Limb (tissue), 2 donors: Measurements from ENCODE around the gene INVS.
A peak's percentile ranks its signal among the peaks of the same experiment; 100 is the strongest.
"Not testable (repeated sequence)": the region's sequence is repeated elsewhere in the genome, so short reads cannot be mapped to it uniquely, and the experiment has no call there.

Experiments used
- DNase-seq, 2 donors: peaks; one replicate each; pipeline ENCODE4 v3.0.0-alpha.2; 2016; ENCODE audit errors: extremely low spot score in 2 of 2

INVS gene

DNA sequence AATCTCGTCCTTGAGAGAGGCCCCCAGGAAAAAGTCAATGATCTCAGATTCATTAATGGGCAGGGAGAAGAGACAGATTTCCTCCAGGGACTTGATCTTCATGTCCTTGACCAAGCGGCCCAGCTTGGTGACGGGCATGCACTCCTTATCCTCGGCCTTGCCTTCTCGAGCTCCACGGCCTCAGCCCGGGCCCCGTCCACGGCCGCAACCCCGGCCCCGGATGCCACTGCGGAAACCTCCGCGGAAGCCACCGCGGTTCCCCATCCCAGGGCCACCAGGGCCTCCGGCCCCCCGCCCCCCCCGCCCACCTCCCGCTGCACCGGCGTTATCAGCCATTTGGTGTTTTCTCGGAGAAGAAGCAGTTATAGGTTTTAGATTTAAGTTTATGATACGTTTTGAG lies 18.3 kb downstream of the INVS start:
- no peak for DNase-seq

- DNase-seq, result no peak
Measured at GRCh38 chr9:100120286-100120685, 21.2 kb downstream of the INVS start.

DNA sequence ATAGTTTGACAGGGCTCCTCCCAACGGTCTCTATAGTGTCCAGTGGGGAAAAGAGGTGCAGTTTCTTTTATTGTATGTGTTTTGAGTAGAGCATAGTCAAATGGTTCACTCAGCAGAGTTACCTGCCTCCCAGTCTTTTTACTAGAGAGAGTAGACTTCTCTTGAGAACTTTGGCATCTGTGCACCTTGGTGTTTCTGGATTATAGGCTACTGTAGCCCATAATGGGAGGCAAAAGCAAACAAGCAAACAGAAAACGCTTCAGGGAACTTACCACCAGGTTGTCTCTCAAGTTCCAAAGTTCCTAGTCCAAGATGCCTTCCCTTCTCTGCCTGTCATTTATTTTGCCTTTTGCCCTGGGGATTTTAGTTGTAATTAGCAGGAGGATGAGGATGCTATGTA lies 26.2 kb downstream of the INVS start:
- no peak for DNase-seq

DNA sequence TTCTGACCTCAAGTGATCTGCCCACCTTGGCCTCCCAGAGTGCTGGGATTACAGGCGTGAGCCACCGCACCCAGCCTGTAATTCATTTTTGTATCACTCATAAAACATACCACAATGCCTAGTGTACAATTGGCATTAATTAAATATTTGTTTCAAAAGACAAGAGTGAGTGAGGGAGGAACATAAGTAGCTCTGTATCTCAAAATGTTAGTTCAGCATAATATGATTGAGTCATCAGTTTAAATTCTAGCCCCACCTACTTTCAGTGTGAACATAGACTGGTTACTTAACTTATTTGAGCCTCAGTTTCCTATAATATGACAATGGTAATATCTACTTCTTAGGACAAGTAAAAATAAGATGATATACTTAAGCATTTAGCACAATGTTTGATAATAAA lies 26.9 kb downstream of the INVS start:
- no peak for DNase-seq

DNA sequence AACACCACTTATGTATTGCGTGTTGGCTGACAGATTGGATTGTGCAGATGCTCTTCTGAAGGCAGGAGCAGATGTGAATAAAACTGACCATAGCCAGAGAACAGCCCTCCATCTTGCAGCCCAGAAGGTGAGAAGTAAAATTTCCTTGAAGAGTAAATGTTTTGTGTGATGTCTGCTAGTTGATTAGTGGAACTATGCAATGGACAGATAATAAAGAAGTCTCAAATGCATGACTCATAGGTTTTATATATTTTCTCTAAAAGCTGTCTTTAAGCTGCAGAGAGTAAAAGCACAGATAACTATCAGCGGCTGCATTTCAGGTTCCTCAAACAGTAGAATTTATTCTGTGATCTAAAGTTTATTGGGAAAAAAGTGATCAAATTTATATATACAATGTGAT lies 27.4 kb downstream of the INVS start:
- DNase-seq, result no peak

GRCh38 chr9:100129772-100130171 lies 30.7 kb downstream of the INVS start:
- no peak for DNase-seq

DNA sequence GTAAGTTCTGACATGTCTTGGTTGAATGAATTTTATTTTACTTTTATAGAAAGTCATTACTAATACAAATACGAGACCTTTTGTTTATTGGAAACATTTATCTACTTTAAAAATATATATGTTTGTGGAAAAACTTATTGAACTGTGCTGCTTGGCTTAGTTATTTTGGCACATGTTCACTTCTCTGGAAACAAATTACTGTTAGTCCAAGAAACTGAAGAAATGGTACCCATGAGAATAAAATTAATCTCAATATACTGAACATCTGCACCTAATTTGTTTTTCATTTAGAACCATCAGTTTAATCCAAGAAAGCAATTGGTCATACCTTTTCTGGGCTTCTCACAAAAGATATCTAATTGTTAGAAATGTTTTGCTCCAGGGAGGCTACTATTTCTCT lies 32.2 kb downstream of the INVS start:
- DNase-seq, result no peak

GRCh38 chr9:100131875-100132430 lies 32.9 kb downstream of the INVS start:
- DNase-seq, result no peak

DNA sequence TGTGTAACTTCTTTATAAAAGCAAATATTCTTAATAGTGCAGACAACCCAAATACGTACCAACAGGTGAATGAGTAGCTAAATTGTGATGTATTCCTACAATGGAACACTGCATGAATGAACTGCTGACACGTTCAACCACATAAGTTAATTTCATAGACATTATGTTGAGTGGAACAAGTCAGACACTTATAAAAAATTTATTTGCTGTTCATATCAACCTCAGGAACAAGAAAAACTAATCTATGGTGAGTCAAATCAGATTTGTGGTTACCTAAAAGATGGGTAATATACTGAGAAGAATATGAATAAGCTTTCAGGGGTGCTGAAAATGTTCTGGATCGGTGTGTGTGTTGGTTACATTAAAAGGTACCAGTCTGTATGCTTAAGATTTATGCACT lies 35.7 kb downstream of the INVS start:
- no peak for DNase-seq

DNA sequence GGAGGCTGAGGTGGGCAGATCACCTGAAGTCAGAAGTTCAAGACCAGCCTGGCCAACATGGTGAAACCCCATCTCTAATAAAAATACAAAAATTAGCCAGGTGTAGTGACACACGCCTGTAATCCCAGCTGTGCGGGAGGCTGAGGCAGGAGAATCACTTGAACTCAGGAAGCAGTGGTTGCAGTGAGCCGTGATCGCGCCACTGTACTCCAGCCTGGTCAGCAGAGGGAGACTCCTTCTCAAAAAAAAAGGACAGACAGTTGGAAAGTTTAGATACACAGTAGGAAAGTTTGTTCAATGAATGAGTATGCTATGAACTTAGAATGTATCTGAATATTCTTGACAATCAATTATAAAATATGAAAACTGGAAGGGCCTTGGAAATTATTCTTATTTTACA lies 37.8 kb downstream of the INVS start:
- not testable (repeated sequence) for DNase-seq

DNA sequence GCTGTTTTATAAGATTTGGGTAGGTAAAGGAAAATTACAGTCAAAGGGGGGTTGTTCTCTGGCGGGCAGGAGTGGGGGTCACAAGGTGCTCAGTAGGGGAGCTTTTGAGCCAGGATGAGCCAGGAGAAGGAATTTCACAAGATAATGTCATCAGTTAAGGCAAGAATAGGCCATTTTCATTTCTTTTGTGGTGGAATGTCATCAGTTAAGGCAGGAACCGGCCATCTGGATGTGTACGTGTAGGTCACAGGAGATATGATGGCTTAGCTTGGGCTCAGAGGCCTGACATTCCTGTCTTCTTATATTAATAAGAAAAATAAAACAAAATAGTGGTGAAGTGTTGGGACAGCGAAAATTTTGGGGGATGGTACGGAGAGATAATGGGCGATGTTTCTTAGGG lies 41.3 kb downstream of the INVS start:
- not testable (repeated sequence) for DNase-seq

DNA sequence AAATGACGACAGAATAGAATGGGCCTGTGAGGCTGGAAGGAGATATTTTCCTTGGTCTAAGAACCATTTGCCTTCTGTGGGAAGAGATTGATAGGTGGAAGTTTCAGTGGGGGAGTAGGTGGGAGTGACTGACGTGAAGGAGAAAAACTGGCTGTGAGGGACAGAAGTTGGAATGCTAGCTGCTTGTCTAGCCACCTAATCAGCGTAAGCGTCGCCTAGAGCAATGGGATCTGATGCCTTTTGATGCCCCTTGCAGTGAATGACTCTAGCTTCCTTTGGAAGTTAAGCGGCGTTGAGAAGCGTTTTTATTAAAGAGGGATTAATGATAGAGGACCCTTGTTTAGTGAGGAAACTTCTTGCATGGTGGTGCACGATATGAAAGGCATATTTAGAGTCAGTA lies 42.8 kb downstream of the INVS start:
- DNase-seq, result not testable (repeated sequence)

DNA sequence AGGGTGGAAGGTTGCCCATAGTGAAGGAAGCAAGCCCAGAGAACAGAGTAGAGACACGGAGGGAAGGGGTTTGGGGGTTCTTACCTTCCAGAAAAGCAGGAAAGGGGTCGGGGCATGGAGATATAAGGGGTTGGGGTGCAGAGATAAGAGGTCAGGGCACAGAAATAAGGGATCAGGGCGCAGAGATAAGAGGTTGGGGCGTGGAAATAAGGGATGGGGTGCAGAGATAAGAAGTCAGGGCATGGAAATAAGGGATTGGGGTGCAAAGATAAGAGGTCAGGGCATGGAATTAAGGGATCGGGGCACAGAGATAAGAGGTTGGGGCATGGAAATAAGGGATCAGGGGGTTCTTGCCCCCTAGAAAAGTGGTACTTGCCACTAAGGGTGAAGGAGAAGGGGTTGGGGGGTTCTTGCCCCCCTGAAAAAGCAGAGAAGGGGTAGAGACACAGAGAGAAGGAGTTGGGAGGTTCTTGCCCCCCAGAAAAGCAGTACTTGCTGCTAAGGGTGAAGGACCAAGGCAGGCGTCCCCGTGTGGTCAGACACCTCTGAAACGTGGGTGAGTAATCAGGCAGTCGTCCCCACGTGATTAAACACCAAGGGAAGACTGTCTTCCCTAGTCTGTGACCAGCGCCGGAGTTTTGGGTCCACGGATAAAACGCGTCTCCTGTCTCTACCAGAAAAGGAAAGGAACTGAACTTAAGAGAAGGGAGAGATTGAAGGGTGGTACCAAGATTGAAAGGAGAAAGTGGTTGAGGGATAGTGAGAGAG lies 46.3 kb downstream of the INVS start:
- not testable (repeated sequence) for DNase-seq

DNA sequence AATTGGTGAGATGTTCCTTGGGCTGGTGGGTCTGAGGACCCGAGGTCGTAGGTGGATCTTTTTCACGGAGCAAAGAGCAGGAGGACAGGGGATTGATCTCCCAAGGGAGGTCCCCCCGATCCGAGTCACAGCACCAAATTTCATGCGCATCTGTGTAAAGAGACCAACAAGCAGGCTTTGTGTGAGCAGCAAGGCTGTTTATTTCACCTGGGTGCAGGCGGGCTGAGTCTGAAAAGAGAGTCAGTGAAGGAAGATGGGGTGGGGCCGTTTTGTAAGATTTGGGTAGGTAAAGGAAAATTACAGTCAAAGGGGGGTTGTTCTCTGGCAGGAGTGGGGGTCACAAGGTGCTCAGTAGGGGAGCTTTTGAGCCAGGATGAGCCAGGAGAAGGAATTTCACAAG lies 46.9 kb downstream of the INVS start:
- not testable (repeated sequence) for DNase-seq

DNA sequence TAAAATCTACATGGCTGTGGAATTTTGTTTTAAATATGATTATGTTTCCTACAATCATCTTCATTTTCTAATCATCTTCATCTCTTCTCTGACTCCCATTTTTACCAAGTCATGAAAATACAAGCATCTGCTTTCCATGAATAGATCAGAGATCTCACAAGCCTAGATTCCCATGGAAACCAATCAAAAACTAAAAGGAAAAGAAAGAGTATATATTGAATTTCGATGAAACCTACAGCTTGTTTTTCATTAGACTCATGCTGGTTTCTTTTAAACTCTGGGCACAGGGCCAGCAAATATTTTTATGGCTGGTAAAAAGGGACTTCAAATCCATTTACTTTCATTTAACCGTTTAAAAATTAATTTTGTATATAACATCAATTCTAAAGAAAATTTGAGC lies 51.2 kb downstream of the INVS start:
- DNase-seq, result peak in 1 of 2 donors; percentile 44

GRCh38 chr9:100160021-100160420 lies 61.0 kb downstream of the INVS start:
- DNase-seq, result no peak

DNA sequence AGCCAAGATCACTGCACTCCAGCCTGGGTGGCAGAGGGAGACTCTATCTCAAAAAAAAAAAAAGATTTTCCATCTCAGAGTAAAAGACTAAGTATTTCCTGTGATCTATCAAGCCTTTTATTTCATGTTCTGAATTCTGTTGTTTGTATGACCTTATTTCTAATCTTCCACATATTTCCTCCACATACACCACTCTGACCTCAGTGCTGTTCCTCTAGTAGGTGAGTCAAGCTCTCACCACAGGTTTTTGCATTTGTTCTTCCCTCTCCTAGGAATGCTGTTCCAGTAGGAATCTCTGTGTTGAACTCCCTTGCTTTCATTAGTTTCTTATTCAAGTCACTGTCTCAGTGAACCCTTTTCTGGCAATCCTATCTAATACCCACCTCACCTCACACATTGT lies 68.1 kb downstream of the INVS start:
- DNase-seq, result no peak

GRCh38 chr9:100167915-100168654 lies 69.0 kb downstream of the INVS start:
- no peak for DNase-seq

DNA sequence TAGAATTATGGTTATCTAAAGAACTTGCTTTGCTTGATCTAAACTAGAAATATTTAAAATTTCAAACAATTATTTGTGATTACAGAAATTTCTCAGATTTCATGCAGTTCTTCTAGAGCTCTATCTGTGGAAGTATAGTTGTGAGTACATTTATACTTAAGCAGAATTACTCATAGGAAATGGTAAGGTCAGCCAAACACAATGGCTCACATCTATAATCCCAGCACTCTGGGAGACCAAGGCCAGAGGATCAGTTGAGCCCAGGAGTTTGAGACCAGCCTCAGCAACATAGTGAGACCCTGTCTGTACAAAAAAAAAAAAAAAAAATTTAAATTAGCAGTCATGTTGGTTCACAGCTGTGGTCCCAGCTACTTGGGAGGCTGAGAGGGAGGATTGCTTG lies 71.0 kb downstream of the INVS start:
- DNase-seq, result no peak

DNA sequence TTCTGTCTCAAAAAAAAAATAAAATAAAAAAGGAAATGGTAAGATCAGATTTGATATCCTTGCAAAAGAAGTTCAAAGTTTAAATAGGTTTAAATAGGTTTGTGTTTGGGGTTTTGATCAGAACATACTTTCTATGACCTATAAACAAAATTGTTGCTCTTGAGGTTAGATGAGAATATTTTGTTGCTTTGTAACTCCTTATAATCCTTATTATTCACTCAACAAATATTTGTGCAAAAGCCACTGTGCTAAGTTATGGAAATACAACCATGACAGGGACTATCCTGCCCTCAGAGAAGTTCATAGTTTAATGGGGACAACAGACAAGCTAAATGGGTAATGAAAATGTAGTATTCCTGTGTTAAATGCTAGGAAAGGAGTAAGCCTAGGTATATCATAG lies 71.5 kb downstream of the INVS start:
- no peak for DNase-seq

DNA sequence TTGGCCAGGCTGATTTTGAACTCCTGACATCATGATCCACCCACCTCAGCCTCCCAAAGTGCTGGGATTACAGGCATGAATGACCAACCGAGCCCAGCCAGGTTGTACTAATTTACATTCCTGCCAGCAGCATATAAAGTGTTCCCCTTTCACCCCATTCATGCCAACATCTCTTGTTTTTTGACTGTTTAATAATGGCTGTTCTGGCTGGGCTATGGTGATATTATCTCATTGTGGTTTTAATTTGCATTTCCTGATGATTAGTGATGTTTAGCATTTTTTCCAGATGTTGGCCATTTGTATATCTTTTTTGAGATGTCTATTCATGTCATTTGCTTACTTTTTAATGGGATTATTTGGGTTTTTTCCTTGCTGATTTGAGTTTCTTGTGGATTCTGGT lies 87.3 kb downstream of the INVS start:
- DNase-seq, result no peak

DNA sequence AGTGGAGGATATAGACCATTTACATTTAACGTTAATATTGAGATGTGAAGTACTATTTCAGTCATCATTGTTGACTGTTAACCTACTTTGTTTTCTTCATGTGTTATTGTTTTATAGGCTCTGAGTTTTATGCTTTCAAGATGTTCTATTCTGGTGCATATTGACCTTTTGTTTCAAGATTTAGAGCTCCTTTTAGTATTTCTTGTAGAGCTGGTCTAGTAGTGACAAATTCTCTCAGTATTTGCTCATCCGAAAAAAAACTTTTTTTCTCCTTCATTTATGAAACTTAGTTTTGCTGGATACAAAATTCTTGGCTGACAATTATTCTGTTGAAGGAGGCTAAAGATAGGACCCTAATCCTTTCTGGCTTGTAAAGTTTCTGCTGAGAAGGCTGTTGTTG lies 91.3 kb downstream of the INVS start:
- DNase-seq, result no peak

- no peak for DNase-seq
Measured at GRCh38 chr9:100191264-100191663, 92.2 kb downstream of the INVS start.
